Esophagus mucosa (tissue), 1 donor: ENCODE measurements around the gene MOGAT3. TPM values are rescaled to one million over a fixed set of nuclear protein-coding genes. Genes with fewer than 3 reads are reported as not detected.
"Not testable (repeated sequence)": the region's sequence is repeated elsewhere in the genome, so short reads cannot be mapped to it uniquely, and the experiment has no call there.

Source experiments
- ATAC-seq: fragments of 200-7000 bp; cut with Tn5 transposase; one replicate; pipeline ENCODE4 v1.9.1; 2020
- total RNA-seq: library from RNA; stranded (reverse); gene quantifications from one replicate; pipeline ENCODE4 v1.2.4, GENCODE V29; 2023
- donor health status: DM: yes; HTN: yes; CAD: no.

MOGAT3 gene
- total RNA-seq, 1 donor from 2014 or later = not detected

- ATAC-seq = not testable (repeated sequence)
Measured at GRCh38 chr7:101203740-101204738, 3.2 kb upstream of the MOGAT3 start.

GRCh38 chr7:101202603-101202918, 1.7 kb upstream of the MOGAT3 start:
- ATAC-seq = no peak

GRCh38 chr7:101201695-101202602, 1.1 kb upstream of the MOGAT3 start:
- ATAC-seq = peak; percentile 40

- no peak for ATAC-seq
Measured at GRCh38 chr7:101200504-101200861, 353 bp downstream of the MOGAT3 start.

GRCh38 chr7:101199522-101199921, 1.3 kb downstream of the MOGAT3 start:
- ATAC-seq = not testable (repeated sequence)

GRCh38 chr7:101198476-101198875, 2.4 kb downstream of the MOGAT3 start:
- ATAC-seq = no peak

- ATAC-seq = no peak
Measured at GRCh38 chr7:101197991-101198390, 2.8 kb downstream of the MOGAT3 start.

GRCh38 chr7:101195884-101196283, 5.0 kb downstream of the MOGAT3 start:
- ATAC-seq = no peak

- no peak for ATAC-seq
Measured at GRCh38 chr7:101189109-101189508, 11.7 kb downstream of the MOGAT3 start.

- ATAC-seq = no peak
Measured at GRCh38 chr7:101186844-101187428, 13.9 kb downstream of the MOGAT3 start.

- ATAC-seq = no peak
Measured at GRCh38 chr7:101186194-101186593, 14.6 kb downstream of the MOGAT3 start.

- ATAC-seq = no peak
Measured at GRCh38 chr7:101185258-101185839, 15.5 kb downstream of the MOGAT3 start.

GRCh38 chr7:101180130-101180755, 20.6 kb downstream of the MOGAT3 start, which contains the start of gene NAT16:
Gene NAT16, minus strand, starts transcription at chr7:101180293. Its CDS starts 5,486 bp downstream, at chr7:101174807.
- no peak for ATAC-seq

GRCh38 chr7:101179713-101180112, 21.1 kb downstream of the MOGAT3 start:
- ATAC-seq = no peak

GRCh38 chr7:101179117-101179516, 21.7 kb downstream of the MOGAT3 start:
- no peak for ATAC-seq

- no peak for ATAC-seq
Measured at GRCh38 chr7:101177644-101178043, 23.2 kb downstream of the MOGAT3 start.

- no peak for ATAC-seq
Measured at GRCh38 chr7:101175664-101176063, 25.2 kb downstream of the MOGAT3 start.

GRCh38 chr7:101174322-101174854, 26.4 kb downstream of the MOGAT3 start:
- ATAC-seq = no peak

GRCh38 chr7:101173752-101174244, 27.0 kb downstream of the MOGAT3 start:
- ATAC-seq = peak; percentile 37

GRCh38 chr7:101172854-101173751, 27.7 kb downstream of the MOGAT3 start:
- ATAC-seq = peak; percentile 46
